GM19455 (cell line): Measurements from ENCODE around the gene BTG2.

Source experiments
- ATAC-seq: cut with Tn5 transposase; IDR thresholded peaks from one replicate; pipeline ENCODE4 v1.9.1; 2021; ENCODE audit not compliant: unreplicated experiment

Gene BTG2

DNA sequence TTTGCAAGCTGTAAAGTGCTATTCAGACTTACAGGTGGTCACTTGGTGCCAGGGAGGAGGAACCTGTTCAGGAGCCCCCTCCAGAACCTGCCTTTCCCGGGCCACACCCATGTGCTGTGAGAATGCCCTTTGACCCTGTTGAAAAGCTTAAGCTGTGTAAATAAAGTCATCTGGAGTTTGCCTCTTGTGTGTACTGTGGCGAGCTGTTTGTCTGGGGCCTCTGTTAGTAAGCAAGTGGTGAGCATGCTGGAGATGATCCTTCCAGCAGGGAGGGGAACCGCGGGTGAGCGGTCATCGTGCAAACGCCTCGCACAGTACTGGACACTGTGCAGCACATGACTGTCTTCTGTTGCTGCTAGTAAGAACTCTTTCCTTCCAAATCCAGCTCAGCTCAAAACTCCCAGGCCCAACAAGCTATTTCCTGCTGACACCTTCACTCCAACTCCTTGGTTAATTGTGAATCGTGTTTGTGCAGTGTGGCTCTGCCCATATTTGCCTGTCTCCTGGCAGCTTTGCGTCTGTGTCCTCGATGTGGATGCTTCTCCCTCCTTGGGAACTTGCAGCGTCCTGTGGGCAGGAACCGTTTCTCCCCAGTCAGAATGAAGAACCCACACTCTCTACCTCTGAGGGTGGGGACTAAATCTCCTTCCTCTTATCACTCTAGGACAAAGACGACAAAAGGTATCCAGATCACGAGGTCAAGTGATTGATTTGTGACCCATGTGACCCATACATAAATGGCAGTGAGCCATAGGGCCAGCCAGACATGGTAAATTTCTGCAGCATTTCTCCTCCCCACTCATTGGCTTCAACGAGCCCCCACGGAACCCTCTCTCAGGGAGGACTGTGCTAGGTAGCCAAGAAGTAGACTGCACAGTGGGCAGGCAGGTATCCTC, 13.9 kb upstream of the BTG2 start:
- no peak for ATAC-seq

DNA sequence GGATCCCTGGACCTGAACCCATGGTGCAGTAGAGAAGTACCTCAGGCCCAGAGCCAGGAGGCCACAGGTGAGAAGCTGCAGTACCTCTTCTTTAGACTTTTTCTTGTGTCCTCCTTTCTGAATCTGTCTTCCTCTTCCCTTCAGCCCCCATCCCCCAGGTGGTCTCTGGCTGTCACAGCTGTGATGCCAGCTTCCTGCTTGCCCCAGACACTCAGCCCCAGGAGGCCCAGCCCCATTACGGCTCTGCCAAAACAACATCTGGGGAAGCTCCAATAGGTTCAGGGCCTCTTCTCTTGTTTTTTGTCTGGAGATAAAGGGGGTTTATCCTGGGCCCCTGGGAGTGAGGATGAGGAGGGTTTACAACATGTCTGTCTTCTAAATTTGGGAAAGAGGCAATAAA, 9.5 kb upstream of the BTG2 start:
- no peak for ATAC-seq

DNA sequence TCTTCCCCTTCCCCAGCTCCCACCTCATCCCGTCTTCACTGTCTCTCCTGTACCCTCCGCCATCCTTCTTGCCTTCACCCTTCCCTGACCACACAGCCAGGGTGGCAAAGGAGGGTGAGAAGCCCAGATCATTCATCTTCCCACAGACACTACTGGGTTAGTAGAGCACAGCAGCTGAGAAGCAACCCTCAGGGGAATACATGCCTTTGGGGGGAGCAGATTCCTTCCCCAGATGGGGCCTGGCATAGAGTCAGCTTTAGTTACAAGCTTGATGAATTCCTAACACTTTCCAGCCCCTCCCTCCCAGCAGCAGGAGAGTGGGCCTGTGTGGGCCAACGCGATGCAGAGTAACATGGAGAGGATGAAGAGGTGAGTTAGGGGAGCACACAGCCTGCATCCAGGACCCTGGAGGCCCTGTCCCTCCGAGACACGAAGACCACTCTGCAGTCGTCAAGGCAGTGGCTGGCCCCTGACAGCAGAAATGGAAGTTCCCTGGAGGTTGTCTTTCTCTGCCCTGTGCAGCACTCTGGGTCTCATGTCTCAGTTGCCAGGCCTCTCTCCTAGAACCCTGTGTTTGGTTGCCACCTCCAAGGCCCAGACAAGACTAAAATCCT, 8.8 kb upstream of the BTG2 start:
- ATAC-seq, result no peak

DNA sequence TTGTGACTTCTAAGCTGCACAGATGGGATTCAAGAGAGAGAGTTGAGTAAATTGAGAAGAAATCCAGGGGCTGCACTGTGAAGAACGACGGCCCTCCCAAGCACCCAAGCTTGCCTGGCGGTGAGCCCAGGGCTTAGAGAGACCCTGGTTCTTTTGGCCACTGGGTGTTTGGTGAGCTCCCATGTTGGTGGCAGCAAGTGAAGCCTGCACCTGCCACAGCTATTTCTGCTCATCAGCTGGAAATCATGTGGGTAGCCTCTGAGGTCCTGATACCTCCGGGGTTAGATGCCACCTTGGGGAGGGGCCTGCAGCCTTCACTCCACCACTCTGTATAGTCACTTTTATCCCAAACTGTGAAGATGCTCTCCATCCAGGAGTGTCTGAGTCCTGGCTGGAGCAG, 6.2 kb upstream of the BTG2 start:
- ATAC-seq, result no peak

DNA sequence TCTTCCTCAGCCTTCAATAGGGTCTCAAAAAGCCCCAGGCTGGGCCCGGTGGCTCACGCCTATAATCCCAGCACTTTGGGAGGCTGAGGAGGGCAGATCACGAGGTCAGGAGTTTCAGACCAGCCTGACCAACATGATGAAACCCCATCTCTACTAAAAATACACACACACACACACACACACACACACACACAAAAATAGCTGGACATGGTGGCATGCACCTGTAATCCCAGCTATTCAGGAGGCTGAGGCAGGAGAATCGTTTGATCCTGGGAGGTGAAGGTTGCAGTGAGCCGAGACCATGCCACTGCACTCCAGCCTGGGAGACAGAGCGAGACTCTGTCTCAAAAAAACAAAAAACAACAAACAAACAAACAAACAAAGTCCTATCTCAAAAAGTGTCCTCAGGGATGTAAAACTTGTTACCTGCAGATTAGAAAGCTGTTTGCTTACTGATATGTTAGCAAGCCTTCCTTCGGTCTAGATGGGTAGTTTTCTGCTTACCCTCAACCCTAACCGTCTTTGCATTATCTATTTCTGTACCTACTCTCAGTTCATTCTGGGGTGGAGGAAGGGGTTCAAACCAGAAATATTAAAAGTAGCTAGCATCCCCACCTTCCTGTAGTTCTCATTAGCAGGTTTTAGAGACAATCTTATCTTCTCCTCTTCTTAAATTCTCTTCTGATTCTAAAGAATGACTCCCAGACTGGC, 5.4 kb upstream of the BTG2 start:
- ATAC-seq, result peak; percentile 49

DNA sequence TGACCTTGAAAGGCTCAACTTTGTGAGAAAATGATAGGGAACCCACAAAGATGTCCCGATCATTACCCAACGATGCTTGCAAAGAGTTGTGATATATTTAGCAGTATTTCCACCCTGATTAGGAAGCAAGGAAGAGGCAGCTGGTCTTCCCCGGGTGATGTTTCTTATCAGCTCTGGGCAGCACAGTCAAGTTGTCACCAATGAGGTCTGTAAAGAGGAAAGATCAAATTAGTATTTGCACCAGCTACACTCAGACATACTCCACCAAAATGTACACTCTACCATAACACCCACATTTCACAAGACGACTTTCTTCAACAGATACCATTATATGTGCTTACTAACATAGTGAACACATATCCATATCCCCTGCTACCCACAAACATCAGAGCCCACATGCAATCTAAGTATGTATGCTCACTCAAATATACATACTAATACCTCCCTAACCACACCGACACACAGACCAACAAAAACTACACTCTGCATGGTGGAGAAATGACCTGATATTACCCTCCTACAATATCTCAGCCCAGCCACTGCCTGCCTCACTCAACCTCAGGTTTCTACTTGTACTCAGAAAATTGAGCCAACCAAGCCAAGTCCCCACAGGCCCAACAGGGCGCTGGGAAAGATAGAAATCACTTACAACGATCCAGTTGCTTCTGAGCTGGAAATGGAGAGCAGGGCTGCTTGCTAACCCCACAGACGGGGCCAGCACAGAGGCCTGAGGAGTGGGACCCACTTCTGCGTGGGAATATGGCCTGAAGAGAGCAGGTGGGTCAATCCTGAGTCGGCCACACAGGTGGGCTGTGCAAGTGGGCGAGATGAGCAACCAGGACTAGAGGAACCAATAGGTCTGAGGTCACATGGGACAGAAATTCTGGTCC, 4.6 kb upstream of the BTG2 start:
- no peak for ATAC-seq

DNA sequence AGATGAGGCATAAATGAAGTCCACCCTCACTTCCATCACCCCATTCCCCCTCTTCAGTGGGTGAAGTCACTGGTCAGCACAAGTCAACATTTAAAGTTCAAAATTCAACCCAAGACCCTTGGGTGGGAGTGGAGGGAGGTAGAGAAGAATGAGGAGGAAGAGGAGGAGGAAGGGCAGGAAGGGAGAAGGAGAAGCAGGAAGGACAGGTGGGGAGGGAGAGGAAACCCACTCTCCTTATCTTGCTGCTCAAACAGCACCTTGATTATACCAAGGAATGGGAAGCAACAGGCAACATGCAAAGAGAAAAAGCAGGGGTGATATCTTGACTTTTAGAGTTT, 4.0 kb upstream of the BTG2 start:
- ATAC-seq, result no peak

DNA sequence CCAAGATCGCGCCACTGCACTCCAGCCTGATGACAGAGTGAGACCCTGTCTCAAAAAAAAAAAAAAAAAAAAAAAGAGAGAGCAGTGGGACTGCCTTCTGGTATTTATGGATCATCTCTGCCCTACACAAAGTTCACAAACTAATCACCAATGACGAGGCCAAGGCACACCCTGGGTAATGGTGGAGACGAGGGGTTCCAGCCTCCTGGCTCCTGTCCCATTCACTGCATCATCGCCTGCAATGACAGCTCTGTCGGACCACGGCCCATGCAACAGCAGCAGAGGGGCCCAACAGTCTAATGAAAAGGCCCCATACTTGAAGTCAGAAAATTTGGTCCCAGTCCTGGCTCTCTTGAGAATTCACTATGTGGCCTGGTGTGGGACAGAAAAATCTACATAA, 2.9 kb upstream of the BTG2 start:
- no peak for ATAC-seq

DNA sequence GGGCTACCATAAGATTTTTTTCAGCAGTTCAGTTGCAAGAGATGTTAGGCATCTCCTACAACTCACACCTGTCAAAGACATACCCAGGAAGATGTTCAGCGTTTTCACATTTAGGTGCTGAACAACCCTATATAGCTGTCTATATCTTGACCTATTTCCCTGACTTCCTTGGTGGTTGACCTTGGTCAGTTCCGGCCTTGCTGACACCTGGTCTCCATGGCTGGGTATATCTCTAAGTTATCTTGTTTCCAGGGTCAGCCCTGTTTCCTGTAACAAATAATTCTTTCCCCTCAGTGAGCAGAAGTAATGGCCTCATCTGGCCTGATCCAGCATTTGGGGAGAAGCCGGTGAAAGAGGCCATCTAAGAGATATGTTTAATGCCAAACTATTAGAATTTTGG, 2.4 kb upstream of the BTG2 start:
- ATAC-seq, result no peak

DNA sequence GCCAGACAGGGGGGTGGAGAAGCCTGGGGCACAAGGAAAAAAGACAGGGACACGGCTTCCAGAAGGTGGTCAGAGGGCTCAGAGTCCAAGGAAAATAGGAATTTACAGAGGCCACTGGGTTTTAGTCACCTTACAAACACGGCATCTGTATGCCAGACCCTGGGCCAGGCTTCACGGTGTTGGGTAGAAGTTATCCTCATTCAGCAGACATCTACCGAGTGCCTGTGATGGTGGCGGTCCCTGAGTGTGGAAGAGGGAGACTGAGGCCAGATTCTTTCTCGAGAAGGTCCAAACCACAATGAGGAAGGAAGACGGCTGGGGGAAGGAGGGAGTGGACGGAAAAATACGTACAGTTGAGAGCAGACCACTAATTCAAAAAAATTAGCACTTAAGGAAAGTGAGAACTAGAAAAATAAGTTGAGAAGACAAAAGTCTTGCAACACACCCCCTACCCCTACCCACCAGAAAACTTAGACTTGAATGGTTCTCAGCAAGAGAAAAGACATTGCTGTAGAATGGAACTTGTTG, 864 bp upstream of the BTG2 start:
- no peak for ATAC-seq

DNA sequence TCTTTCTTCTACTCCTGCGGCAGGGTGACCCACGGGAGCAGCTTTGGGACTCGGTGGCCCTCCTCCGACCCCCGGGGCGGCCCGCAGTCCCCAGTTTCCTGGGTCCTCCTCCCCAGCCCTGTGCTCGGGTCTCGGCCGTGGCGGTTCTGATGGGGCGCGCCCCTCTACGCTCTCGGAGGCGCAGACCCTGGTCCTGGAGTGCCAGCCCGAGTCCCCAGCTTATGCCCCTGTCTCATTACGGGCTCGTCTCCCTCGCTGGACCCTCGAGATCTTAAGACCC, 430 bp downstream of the BTG2 start:
- no peak for ATAC-seq

DNA sequence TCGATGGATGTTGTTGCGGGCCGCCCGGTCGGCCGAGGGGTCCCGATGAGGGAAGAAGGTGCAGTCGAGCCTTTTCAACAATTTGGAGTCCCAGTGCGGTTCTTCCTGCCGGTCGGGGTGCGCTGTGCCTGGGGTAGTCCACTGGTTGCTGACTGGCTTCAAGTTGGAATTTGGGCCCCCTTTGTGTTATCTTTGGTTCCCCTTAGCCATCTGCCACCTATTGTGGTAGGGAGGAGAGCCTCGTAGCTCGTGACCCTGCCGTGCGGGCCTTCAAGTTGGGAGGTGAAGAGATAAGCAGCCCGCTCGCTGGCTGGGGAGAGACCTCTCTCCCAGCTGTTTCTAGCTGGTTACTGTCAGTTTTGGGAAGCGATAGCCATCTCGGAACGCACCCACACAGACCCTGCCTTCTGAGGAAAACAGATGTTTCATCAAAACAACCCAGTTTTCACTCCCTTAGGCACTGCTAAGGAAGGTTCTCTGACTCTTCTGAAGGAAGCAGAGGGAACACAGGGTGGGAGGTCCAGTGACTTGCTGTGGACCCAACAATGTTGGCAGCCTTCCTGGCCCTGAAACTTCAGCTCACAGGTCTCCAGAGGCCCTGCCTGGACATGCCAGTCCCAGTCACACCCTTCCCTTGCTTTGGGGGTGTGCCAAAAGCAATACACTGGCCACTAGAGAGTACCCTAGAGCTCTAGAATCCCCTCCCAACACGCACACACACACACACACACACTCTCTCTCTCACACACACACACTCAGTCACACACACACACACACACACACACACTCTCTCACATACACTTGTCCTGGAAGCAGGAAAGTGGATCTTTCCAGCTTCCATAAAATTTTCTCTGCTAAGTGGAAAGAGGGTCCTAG, 1.0 kb downstream of the BTG2 start:
- no peak for ATAC-seq

DNA sequence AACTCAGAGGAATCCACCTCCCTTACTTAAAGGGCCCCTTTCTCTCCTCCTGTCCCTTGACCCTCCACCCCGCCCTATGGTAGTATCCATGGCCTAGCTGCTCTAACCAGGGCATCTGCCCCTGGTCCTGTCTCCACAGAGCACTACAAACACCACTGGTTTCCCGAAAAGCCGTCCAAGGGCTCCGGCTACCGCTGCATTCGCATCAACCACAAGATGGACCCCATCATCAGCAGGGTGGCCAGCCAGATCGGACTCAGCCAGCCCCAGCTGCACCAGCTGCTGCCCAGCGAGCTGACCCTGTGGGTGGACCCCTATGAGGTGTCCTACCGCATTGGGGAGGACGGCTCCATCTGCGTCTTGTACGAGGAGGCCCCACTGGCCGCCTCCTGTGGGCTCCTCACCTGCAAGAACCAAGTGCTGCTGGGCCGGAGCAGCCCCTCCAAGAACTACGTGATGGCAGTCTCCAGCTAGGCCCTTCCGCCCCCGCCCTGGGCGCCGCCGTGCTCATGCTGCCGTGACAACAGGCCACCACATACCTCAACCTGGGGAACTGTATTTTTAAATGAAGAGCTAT, 1.7 kb downstream of the BTG2 start:
- ATAC-seq, result no peak

DNA sequence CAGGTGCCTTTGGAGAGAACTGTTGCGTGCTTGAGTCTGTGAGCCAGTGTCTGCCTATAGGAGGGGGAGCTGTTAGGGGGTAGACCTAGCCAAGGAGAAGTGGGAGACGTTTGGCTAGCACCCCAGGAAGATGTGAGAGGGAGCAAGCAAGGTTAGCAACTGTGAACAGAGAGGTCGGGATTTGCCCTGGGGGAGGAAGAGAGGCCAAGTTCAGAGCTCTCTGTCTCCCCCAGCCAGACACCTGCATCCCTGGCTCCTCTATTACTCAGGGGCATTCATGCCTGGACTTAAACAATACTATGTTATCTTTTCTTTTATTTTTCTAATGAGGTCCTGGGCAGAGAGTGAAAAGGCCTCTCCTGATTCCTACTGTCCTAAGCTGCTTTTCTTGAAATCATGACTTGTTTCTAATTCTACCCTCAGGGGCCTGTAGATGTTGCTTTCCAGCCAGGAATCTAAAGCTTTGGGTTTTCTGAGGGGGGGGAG, 2.4 kb downstream of the BTG2 start:
- no peak for ATAC-seq

DNA sequence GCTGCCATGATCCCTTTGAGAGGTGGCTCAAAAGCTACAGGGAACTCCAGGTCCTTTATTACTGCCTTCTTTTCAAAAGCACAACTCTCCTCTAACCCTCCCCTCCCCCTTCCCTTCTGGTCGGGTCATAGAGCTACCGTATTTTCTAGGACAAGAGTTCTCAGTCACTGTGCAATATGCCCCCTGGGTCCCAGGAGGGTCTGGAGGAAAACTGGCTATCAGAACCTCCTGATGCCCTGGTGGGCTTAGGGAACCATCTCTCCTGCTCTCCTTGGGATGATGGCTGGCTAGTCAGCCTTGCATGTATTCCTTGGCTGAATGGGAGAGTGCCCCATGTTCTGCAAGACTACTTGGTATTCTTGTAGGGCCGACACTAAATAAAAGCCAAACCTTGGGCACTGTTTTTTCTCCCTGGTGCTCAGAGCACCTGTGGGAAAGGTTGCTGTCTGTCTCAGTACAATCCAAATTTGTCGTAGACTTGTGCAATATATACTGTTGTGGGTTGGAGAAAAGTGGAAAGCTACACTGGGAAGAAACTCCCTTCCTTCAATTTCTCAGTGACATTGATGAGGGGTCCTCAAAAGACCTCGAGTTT, 3.1 kb downstream of the BTG2 start:
- no peak for ATAC-seq

DNA sequence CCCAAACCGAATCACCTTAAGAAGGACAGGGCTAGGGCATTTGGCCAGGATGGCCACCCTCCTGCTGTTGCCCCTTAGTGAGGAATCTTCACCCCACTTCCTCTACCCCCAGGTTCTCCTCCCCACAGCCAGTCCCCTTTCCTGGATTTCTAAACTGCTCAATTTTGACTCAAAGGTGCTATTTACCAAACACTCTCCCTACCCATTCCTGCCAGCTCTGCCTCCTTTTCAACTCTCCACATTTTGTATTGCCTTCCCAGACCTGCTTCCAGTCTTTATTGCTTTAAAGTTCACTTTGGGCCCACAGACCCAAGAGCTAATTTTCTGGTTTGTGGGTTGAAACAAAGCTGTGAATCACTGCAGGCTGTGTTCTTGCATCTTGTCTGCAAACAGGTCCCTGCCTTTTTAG, 3.6 kb downstream of the BTG2 start:
- no peak for ATAC-seq

DNA sequence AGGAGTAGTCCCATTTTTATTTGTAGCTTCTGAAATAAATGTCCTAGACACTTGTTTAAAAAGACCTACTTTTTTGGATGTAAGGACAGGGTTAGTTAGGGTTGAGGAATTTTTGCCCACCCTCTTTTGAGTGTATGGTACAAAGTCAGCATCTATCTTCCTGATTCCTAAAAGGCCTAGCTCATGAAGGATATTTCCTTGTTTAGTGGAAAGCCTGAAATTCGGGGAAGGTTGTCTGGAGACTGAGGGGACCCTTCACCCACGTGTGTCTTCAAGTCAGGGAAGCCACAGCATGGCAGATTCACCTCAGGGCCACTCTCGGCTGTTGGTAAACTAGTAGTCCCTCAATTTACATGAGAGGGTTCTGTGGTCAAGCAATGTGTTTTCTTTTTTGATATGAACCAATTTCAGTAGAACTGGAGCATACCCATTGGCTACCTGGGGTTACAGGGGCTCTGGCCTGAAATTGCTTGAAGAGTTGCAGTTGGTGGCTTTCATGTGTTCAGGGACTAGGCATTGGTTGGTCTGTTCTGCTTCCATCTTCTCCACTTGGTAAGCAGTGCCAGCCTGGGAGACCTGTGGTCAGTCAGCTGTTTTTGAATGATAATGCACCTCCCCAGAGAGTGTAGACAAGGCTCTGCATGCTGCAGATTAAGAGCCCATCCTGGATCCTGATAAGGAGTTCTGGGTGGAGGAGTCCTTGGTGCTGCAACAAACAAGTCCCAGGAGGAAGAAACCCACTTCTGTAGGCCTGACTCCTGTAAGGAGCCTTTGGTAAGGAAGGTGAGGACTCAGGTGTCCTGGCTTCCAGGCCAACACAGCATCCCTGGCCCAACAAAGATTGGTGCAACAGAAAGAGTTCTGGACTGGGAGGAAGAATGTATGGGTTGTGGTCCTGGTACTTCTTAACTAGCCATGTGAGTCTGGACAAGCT, 6.3 kb downstream of the BTG2 start:
- no peak for ATAC-seq
